ENCODE data around the gene ITIH3. TPM values are rescaled to one million over a fixed set of nuclear protein-coding genes. Genes with fewer than 3 reads are reported as not detected.

The ITIH3 gene
- total RNA-seq, 1 experiment from 2014 or later: not detected

DNA sequence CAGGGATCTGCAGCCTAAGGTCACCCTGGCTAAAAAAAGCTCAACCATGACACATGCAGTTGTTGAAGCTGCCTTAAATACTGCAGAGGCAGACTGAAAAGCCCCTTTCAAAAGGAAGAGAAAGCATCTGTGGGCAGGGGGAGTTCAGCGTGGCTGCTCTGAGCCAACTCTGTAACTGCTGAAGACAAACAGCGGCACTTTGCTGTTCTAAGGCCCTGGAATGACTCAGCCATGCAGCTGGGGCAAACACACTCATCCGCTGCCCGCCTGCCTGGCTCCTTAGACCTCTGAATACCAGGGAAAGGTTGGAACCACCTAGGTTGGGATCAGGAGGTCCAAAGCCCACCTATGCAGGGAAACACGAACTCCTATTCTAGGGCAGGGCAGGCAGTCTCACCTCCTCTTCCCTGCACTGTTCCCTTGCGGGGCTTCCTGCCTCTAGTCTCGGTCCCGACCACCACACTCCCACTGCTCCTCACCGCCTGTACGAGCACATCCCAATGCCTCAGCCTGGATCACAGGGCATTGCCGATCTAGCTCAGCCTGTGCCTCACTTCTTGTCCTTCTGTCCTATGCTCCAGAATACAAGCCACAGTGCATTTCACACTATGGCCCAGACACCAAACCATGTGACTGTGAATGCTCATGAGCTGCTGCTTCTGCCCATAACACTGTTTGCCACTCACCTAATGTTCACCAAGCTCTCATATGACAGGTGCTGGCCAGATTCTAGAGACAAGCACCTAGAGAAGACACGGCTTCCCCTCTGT is 46.8 kb downstream of the ITIH3 start:
- intact Hi-C loops (cut with micrococcal nuclease; ENCODE audit: unreplicated experiment): no loop called here
- H3K4me3 ChIP-seq (ENCODE audit: low read depth, low read length, poor library complexity, severe bottlenecking): no peak overlapping the region
- H3K27me3 ChIP-seq (replicated peaks; ENCODE audit: insufficient read depth, low read depth, low read length, poor library complexity): no peaks in the 10 kb centered on the region
- H3K4me1 ChIP-seq (ENCODE audit: insufficient read depth, low read length, poor library complexity, severe bottlenecking): no peaks in the 10 kb centered on the region
- no peaks in the 10 kb centered on the region for H3K9me3 ChIP-seq (ENCODE audit: low read depth, low read length, poor library complexity, severe bottlenecking)
- TF ChIP-seq EZH2 (IDR thresholded peaks at IDR 0.05; ENCODE audit: borderline replicate concordance, low read depth, low read length, poor library complexity, severe bottlenecking): no peak
- TF ChIP-seq, protein P1, sequence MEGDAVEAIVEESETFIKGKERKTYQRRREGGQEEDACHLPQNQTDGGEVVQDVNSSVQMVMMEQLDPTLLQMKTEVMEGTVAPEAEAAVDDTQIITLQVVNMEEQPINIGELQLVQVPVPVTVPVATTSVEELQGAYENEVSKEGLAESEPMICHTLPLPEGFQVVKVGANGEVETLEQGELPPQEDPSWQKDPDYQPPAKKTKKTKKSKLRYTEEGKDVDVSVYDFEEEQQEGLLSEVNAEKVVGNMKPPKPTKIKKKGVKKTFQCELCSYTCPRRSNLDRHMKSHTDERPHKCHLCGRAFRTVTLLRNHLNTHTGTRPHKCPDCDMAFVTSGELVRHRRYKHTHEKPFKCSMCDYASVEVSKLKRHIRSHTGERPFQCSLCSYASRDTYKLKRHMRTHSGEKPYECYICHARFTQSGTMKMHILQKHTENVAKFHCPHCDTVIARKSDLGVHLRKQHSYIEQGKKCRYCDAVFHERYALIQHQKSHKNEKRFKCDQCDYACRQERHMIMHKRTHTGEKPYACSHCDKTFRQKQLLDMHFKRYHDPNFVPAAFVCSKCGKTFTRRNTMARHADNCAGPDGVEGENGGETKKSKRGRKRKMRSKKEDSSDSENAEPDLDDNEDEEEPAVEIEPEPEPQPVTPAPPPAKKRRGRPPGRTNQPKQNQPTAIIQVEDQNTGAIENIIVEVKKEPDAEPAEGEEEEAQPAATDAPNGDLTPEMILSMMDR (conservative IDR thresholded peaks at IDR 0.05; ENCODE audit: low read depth, low read length): no peak
- no peak for DNase-seq (ENCODE audit: low spot score)
- no peaks in the 10 kb centered on the region for H3K36me3 ChIP-seq (ENCODE audit: insufficient read depth, low read length, poor library complexity, severe bottlenecking)
- POLR2A ChIA-PET (ENCODE audit: low non-redundant PET): no interaction called here
- H3K27ac ChIP-seq (ENCODE audit: low read depth, low read length, poor library complexity, severe bottlenecking): no peak overlapping the region
- BruUV-seq (replicated peaks): no TSS peak
- CTCF ChIA-PET: no interaction called here

DNA sequence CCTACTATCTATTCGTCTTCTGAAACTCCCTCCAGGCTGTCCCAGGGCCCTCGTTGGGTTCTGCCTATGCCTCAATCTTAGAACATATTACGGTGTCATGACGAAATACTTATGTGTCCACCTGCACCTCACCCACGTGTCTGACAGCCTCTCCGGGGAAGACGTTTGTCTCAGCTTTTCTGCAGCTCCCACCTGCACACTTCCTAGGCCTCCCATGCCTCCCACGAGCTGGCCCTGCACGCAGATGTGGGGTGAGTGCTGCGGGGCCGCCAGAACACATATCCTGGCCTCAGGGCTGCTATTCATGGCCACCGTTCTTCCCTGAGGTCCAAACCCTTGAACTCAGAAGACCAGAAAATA is 47.4 kb downstream of the ITIH3 start:
- H3K9me3 ChIP-seq (ENCODE audit: low read depth, low read length, poor library complexity, severe bottlenecking): no peaks in the 10 kb centered on the region
- H3K27me3 ChIP-seq (replicated peaks; ENCODE audit: insufficient read depth, low read depth, low read length, poor library complexity): no peaks in the 10 kb centered on the region
- H3K36me3 ChIP-seq (ENCODE audit: insufficient read depth, low read length, poor library complexity, severe bottlenecking): no peaks in the 10 kb centered on the region
- ChIA-PET CTCF (no interaction called here), POLR2A (ENCODE audit: low non-redundant PET) (no interaction called here)
- H3K4me1 ChIP-seq (ENCODE audit: insufficient read depth, low read length, poor library complexity, severe bottlenecking): no peaks in the 10 kb centered on the region
- no peak overlapping the region for H3K4me3 ChIP-seq (ENCODE audit: low read depth, low read length, poor library complexity, severe bottlenecking)
- no peak for TF ChIP-seq EZH2 (IDR thresholded peaks at IDR 0.05; ENCODE audit: borderline replicate concordance, low read depth, low read length, poor library complexity, severe bottlenecking)
- TF ChIP-seq, protein P1 (conservative IDR thresholded peaks at IDR 0.05; ENCODE audit: low read depth, low read length): no peak
- BruUV-seq (replicated peaks): no TSS peak
- DNase-seq (ENCODE audit: low spot score): no peak
- H3K27ac ChIP-seq (ENCODE audit: low read depth, low read length, poor library complexity, severe bottlenecking): no peak overlapping the region
- intact Hi-C loops (cut with micrococcal nuclease; ENCODE audit: unreplicated experiment): no loop called here

DNA sequence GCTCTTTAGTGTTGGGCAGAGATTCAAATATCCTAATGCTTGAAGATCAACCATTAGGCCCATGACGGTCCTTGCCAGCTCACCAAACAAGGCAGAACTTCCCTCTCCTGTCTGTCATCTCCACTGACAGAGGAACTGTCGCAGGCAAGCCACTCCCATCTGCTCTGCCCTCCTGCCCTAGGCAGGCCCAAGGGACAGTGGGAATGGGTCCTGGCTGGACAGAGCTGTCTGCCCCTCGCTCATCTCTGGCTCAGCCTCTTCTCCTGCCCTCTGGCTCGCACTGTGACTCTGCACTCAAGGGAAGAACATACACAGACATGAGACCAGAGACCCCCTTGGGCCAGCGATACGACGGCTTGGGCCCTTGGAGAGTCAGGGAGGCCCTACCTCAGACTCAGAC is 47.8 kb downstream of the ITIH3 start:
- H3K4me1 ChIP-seq (ENCODE audit: insufficient read depth, low read length, poor library complexity, severe bottlenecking): no peaks in the 10 kb centered on the region
- no peaks in the 10 kb centered on the region for H3K36me3 ChIP-seq (ENCODE audit: insufficient read depth, low read length, poor library complexity, severe bottlenecking)
- no peak for TF ChIP-seq EZH2 (IDR thresholded peaks at IDR 0.05; ENCODE audit: borderline replicate concordance, low read depth, low read length, poor library complexity, severe bottlenecking)
- TF ChIP-seq, protein P1 (conservative IDR thresholded peaks at IDR 0.05; ENCODE audit: low read depth, low read length): no peak
- CTCF ChIA-PET: no interaction called here
- no peaks in the 10 kb centered on the region for H3K27me3 ChIP-seq (replicated peaks; ENCODE audit: insufficient read depth, low read depth, low read length, poor library complexity)
- intact Hi-C loops (cut with micrococcal nuclease; ENCODE audit: unreplicated experiment): no loop called here
- BruUV-seq (replicated peaks): no TSS peak
- no peaks in the 10 kb centered on the region for H3K9me3 ChIP-seq (ENCODE audit: low read depth, low read length, poor library complexity, severe bottlenecking)
- no peak overlapping the region for H3K4me3 ChIP-seq (ENCODE audit: low read depth, low read length, poor library complexity, severe bottlenecking)
- no peak overlapping the region for H3K27ac ChIP-seq (ENCODE audit: low read depth, low read length, poor library complexity, severe bottlenecking)
- POLR2A ChIA-PET (ENCODE audit: low non-redundant PET): no interaction called here
- DNase-seq (ENCODE audit: low spot score): no peak

Measured in A673 (cell line).